HG03139 (cell line): Measurements from ENCODE around the gene RDX.

Experiments used
- ATAC-seq: cut with Tn5 transposase; IDR thresholded peaks from one replicate; pipeline ENCODE4 v1.9.1; 2021; ENCODE audit not compliant: unreplicated experiment

RDX gene

GRCh38 chr11:110296226-110297075 is at the start of gene RDX:
TSS of gene RDX (minus strand) at chr11:110296614. CDS start at chr11:110279692, 16,922 bp downstream.
- ATAC-seq: peak; percentile 74

- ATAC-seq: no peak
Observed at GRCh38 chr11:110345743-110346142, 49.3 kb upstream of the RDX start.

GRCh38 chr11:110340436-110340835 is 44.0 kb upstream of the RDX start:
- ATAC-seq: no peak

GRCh38 chr11:110339456-110340250 is 43.2 kb upstream of the RDX start:
- ATAC-seq: no peak

GRCh38 chr11:110338684-110339083 is 42.3 kb upstream of the RDX start:
- no peak for ATAC-seq

- no peak for ATAC-seq
Observed at GRCh38 chr11:110337570-110338193, 41.3 kb upstream of the RDX start.

- no peak for ATAC-seq
Observed at GRCh38 chr11:110336054-110336453, 39.6 kb upstream of the RDX start.

GRCh38 chr11:110335358-110335757 is 38.9 kb upstream of the RDX start:
- no peak for ATAC-seq

- no peak for ATAC-seq
Observed at GRCh38 chr11:110331626-110332025, 35.2 kb upstream of the RDX start.

- ATAC-seq: no peak
Observed at GRCh38 chr11:110329445-110329844, 33.0 kb upstream of the RDX start.

GRCh38 chr11:110327508-110327907 is 31.1 kb upstream of the RDX start:
- ATAC-seq: no peak

GRCh38 chr11:110323786-110324185 is 27.4 kb upstream of the RDX start:
- no peak for ATAC-seq

- no peak for ATAC-seq
Observed at GRCh38 chr11:110319501-110319900, 23.1 kb upstream of the RDX start.

- no peak for ATAC-seq
Observed at GRCh38 chr11:110318638-110319404, 22.4 kb upstream of the RDX start.

GRCh38 chr11:110317516-110317932 is 21.1 kb upstream of the RDX start:
- no peak for ATAC-seq

GRCh38 chr11:110314366-110315095 is 18.1 kb upstream of the RDX start:
- no peak for ATAC-seq

GRCh38 chr11:110312670-110313069 is 16.3 kb upstream of the RDX start:
- no peak for ATAC-seq

- ATAC-seq: no peak
Observed at GRCh38 chr11:110311783-110312579, 15.6 kb upstream of the RDX start.

- no peak for ATAC-seq
Observed at GRCh38 chr11:110308071-110308470, 11.7 kb upstream of the RDX start.
